RPMI8226 (cell line): ENCODE measurements around the gene OR51B2.
"Not testable (repeated sequence)": the region's sequence is repeated elsewhere in the genome, so short reads cannot be mapped to it uniquely, and the experiment has no call there.

Experiments used
- DNase-seq: peaks from one replicate; pipeline ENCODE4 v3.0.0-alpha.2; 2015

Gene OR51B2

GRCh38 chr11:5307256-5308019, 16.7 kb downstream of the OR51B2 start:
- no peak for DNase-seq

GRCh38 chr11:5304046-5304445, 20.1 kb downstream of the OR51B2 start:
- DNase-seq = no peak

GRCh38 chr11:5303626-5304025, 20.5 kb downstream of the OR51B2 start:
- no peak for DNase-seq

GRCh38 chr11:5301846-5302245, 22.3 kb downstream of the OR51B2 start, which contains the start of gene OR51B4:
TSS of gene OR51B4 (minus strand) at chr11:5301946. CDS start at chr11:5301946, 0 bp downstream.
- DNase-seq = no peak

- DNase-seq = no peak
Measured at GRCh38 chr11:5300251-5300650, 23.8 kb downstream of the OR51B2 start.

- DNase-seq = no peak
Measured at GRCh38 chr11:5298451-5298850, 25.6 kb downstream of the OR51B2 start.

GRCh38 chr11:5297721-5298323, 26.3 kb downstream of the OR51B2 start:
- DNase-seq = no peak

GRCh38 chr11:5294342-5294995, 29.6 kb downstream of the OR51B2 start:
- DNase-seq = not testable (repeated sequence)

GRCh38 chr11:5293028-5293427, 31.1 kb downstream of the OR51B2 start:
- DNase-seq = no peak

GRCh38 chr11:5291207-5291838, 32.8 kb downstream of the OR51B2 start:
- peak; percentile 26 for DNase-seq

GRCh38 chr11:5290106-5290505, 34.0 kb downstream of the OR51B2 start:
- DNase-seq = no peak

- DNase-seq = no peak
Measured at GRCh38 chr11:5289696-5290095, 34.4 kb downstream of the OR51B2 start.

- no peak for DNase-seq
Measured at GRCh38 chr11:5288906-5289550, 35.1 kb downstream of the OR51B2 start.

GRCh38 chr11:5288108-5288905, 35.8 kb downstream of the OR51B2 start:
- DNase-seq = no peak

- no peak for DNase-seq
Measured at GRCh38 chr11:5286901-5287300, 37.2 kb downstream of the OR51B2 start.

- DNase-seq = no peak
Measured at GRCh38 chr11:5286351-5286750, 37.7 kb downstream of the OR51B2 start.

GRCh38 chr11:5285703-5286340, 38.3 kb downstream of the OR51B2 start:
- no peak for DNase-seq

- no peak for DNase-seq
Measured at GRCh38 chr11:5284637-5285036, 39.5 kb downstream of the OR51B2 start.

GRCh38 chr11:5283882-5284281, 40.2 kb downstream of the OR51B2 start:
- no peak for DNase-seq

- DNase-seq = no peak
Measured at GRCh38 chr11:5283086-5283485, 41.0 kb downstream of the OR51B2 start.

GRCh38 chr11:5282628-5283027, 41.5 kb downstream of the OR51B2 start:
- DNase-seq = no peak

GRCh38 chr11:5281596-5281995, 42.5 kb downstream of the OR51B2 start:
- no peak for DNase-seq
